Right lobe of liver (tissue), 4 donors: ENCODE data around the gene SLAIN1.

ENCODE experiments used
- CTCF ChIP-seq, 4 donors: fragments of 200-600 bp in 3 of 4; fragments of 450-650 bp in 1 of 4; IDR thresholded peaks; one replicate each; pipeline versions ENCODE4 v1.5.1 to v1.8.0; 2016 to 2022; ENCODE audit warnings: antibody characterized with exemption in 4 of 4, mild to moderate bottlenecking in 2 of 4
- POLR2A ChIP-seq: fragments of 450-650 bp; IDR thresholded peaks from one replicate; pipeline ENCODE4 v1.6.1; 2017; ENCODE audit warnings: antibody characterized with exemption, mild to moderate bottlenecking
- donor health status: DM: no; HTN: no; CAD: no.
- donor health status: DM: no; HTN: no; CAD: no.
- donor health status: DM: no; HTN: yes; CAD: no.

- TF ChIP-seq POLR2A (no peak), CTCF (IDR thresholded peaks at IDR 0.05) (no peak)
Observed at GRCh38 chr13:77728265-77729125, 31.0 kb downstream of the SLAIN1 start.
